HG03342 (cell line): Measurements from ENCODE around the gene DDI1.
A peak's percentile ranks its signal among the peaks of the same experiment; 100 is the strongest.
"Not testable (repeated sequence)": the region's sequence is repeated elsewhere in the genome, so short reads cannot be mapped to it uniquely, and the experiment has no call there.

Experiments used
- ATAC-seq: cut with Tn5 transposase; IDR thresholded peaks from one replicate; pipeline ENCODE4 v1.9.1; 2021; ENCODE audit warnings: mild to moderate bottlenecking, moderate library complexity; ENCODE audit not compliant: unreplicated experiment

Gene DDI1

DNA sequence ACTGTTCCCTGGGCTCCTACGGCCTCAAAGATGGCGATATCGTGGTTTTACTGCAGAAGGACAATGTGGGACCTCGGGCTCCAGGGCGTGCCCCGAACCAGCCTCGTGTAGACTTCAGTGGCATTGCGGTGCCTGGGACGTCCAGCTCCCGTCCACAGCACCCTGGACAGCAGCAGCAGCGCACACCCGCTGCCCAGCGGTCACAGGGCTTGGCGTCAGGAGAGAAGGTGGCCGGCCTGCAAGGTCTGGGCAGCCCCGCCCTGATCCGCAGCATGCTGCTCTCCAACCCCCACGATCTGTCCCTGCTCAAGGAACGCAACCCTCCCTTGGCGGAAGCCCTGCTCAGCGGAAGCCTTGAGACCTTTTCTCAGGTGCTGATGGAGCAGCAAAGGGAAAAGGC is 555 bp downstream of the DDI1 start:
- ATAC-seq: no peak

DNA sequence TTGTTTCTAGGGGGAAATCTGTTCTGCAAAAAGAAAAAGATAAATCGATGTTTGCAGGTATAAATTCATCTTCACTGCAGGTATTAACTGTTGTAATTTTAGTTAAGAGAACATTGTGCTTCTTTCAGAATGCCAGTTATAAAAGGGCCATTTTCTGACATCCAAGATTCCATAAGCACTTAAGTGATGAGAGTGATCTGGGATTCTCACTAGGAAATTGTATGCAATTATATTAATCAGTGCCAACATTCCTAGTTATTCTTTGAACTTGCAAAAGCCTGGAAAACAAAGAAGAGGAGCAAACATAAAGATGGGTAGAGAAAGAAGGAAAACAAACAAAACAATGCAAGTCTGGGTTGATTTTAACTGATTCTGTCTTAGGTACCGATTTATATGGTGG is 5.4 kb downstream of the DDI1 start:
- no peak for ATAC-seq

DNA sequence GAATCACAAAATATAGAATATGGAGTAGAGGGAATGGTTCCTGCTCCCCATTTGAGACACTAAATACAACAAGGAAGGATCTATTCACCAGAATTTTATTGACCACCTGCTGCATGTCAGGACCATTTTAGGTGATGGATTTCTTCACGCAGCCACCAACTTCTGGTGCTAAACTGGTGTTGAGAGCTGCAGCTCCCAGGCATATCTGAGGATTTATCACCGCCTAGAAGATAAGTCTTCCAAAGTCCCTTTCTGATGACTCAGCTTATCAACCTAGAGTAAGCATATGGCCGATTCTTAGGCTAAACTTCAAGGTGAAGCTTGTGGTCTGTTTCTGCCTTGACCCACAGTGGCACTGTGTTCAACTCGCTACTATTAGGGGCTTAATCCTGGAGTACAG is 6.7 kb downstream of the DDI1 start:
- ATAC-seq: no peak

DNA sequence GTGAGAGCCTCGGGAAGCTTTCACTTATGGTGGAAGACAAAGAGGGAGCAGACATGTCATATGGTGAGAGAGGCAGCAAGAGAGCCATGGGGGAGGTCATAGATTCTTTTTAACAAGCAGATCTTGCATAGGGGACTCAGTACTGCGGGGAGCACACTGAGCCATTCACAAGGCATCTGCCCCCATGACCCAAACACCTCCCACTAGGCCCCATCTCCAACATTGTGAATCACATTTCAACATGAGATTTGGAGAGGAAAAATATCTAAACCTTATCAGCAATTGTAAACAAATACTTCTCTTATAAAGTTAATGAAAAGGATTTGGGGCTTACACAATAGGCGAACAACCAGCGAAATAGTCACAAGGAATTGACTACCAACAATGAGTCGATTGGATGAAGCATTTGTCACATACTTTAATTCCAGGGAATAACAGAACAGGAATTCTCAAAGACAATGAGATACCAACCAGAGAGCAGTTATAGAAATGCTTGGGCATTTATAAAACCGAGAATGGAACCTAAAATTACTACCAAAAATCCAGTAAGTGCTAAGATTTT is 7.3 kb downstream of the DDI1 start:
- no peak for ATAC-seq

DNA sequence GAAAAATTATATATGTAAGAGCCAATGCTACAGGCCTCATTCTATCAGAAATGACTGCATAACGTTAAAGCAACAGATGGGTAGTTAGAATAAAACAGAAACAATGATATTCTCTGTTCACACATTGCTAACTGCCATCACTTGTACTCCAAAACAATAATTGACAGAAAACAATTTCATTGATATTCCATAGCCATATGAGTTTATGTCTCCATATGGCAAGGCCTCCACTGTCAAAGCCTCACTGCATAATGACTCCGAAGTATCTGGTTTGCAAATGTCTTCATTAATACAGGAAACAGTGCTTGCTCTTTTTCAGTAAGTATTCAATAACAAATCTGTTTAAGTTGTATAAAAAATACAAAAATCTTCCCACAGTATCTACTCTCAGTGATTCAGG is 9.9 kb downstream of the DDI1 start:
- no peak for ATAC-seq

DNA sequence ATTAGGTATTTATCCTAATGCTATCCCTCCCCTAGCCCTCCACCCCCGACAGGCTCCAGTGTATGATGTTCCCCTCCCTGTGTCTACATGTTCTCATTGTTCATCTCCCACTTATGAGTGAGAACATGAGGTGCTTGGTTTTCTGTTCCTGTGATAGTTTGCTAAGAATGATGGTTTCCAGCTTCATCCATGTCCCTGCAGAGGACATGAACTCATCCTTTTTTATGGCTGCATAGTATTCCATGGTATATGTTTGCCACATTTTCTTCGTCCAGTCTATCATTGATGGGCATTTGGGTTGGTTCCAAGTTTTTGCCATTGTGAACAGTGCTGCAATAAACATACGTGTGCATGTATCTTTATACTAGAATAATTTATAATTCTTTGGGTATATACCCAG is 10.4 kb downstream of the DDI1 start:
- ATAC-seq: not testable (repeated sequence)

DNA sequence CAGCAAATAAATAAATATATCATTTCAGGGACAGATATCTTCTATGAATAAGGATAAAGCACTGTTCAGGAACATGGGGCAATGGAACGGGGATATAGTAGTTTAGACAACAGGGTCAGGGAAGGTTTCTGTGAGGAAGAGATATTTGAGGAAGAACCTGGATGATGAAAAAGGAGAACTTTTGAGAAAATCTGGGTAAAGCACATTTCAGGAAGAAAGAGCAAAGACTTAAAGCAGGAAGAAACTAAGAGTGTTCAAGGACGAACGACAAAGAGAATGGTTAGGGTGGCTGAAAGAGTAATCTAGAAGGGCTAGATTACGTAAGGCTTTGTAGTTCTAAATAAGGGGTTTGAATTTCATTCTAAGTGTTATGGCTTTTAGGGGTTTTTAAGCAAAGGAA is 12.7 kb downstream of the DDI1 start:
- no peak for ATAC-seq

DNA sequence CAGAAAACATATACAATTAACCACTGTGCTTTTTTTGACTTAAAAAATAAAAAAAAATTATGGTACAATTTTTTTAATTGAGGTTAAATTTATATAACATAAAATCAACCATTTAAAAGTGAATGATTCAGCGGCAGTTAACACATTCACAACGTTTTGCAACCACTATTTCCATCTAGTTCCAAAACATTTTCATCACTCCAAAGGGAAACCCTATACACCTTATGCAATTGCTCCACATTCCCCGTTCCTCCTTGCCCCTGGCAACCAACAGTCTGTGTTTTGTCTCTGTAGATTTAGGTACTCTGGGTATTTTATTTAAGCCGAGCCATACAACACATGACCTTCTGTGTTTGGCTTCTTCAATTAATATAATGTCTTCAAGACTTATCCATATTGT is 15.3 kb downstream of the DDI1 start:
- ATAC-seq: no peak

DNA sequence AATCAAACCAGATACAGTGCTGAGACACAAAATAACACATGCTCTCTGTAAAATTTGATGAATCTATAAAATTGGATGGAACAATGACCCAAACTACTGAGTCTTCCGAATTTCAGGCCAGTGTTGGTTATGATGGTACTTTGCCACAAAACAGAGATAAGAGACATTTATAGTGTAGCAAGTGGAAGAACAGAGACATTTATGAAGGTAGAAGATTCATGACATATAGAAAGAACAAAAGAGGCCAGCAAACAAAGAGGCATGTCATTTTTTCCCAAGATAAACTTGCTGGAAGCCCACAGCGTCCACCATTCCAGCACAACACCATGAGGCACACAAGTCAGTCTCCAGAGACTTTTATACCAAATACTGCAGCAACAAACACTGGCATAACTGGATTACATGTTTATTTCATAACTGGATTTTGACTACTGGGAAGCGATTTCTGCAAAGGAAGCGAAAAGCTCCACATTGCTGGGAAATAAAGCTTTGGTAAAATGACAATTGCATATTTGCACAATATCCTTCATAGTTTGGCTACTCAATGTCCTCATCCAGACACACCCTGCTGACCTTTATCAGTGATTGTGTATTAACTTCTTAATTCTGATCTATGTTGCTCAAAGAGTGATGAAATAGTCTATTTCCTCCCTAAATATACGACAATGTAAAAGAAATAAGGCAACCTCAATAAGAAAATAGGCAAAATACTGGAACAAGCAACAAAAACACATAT is 17.5 kb downstream of the DDI1 start:
- ATAC-seq: no peak

DNA sequence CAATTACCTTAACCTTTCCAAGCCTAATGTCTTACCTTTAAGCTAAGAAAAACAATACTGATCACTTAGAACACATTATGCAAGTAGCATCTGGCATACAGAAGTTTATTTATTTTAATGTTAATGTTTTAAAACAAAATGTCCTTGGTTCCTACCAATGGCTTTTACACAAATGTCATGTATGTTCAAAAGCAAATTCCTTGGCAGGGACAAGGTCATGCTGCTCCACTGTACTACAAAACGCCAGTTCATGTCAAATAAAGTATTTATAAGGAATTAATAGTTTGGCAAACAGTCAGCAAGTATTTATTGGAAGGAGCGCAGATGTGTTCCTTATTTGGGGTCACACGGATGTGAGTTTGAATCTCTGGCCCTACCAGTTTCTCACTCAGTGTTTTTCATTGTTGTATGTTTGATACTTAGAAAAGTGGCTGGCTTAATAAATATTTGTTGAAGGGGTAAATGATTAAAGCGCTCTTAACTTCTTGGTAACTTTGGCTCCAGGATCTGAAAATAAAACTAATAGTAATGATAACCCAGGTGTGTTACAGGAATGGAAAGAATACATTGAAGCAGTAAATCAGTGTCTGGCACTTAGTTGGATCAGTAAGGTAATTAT is 18.6 kb downstream of the DDI1 start:
- no peak for ATAC-seq

DNA sequence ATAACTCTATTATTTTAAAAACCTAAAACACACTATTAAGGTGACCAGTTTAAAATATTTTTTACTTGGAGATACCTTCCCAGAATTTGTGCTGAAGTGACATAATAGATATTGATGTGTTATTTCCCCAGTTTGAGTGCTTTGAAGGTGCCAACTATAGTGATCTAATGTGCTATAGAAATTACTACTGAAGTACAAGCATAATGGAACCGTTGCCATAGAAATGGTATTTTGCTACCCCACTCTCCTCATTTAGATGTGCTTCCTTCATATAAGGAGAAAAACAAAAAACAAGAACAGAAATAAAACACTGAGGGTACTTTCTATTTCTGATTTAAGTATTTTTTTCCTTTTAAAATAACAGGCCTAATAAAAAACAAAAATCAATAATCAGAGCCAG is 19.2 kb downstream of the DDI1 start:
- ATAC-seq: no peak

DNA sequence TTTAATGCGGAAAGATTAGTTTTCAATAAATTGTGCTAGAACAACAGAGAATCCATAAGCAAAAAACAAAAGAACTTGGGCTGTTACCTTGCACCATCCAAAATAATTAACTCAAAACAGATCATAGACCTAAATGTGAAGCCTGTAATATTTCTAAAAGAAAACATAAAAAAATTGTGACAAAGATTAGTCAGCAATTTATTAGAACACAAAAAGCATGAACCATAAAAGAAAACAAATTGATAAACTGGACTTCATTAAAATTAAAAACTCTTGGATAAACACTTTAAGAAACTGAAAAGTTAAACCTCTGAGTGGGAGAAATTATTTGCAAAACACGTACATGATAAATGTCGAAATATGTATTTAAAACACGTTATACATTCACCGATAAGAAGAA is 21.5 kb downstream of the DDI1 start:
- ATAC-seq: no peak

DNA sequence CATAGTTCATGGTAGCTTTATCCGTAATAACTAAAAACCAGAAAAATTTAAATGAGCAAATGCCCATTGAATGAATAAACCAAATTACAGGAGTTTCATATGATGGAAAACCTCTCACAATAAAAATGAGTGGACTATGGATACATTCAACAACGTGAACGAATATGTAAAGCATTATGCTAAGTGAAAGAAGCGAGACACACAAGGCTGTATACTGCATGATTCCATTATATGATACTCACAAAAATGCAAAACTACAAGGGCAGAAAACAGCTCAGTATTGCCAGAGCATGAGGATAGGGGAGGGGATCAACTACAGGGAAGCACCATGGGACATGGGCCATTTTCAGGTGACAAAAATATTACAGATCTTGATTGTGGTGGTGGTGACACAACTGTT is 22.2 kb downstream of the DDI1 start:
- ATAC-seq: no peak

DNA sequence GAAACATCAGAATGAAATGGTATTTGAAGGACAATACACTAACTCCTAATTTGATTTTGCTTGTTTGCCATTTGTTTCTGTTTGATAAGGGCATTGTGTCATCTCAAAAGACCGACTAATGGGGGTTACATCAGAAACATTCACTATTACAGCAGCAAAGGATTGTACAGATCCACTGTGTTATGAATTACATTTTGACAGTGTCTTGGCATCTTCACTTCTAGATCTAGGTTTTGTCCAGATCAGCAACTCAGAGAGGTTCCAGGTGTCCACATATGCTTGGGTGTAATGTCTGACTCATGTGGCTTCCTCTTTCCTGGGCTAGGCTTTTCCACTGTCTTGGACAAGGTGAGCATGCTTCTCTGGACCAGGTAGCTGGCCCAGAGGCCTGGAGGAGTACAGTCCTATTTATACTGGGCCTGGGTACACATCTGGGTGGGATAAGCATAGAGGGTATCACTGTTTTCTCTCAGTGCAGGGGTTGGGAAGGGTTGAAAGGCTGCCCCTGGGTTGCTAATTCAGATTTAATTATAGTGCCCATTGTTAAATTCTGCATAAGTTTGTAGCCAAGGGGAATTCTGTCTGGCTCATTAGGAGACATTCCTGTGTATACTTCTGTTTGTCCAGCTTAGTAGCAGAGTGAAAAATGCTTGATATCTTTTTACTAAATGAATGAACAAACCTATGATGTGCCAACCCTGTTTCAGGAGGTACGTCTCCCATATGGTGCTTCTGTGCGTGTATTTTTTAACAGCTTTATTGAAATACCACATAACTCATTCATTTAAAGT is 23.8 kb downstream of the DDI1 start:
- ATAC-seq: no peak

DNA sequence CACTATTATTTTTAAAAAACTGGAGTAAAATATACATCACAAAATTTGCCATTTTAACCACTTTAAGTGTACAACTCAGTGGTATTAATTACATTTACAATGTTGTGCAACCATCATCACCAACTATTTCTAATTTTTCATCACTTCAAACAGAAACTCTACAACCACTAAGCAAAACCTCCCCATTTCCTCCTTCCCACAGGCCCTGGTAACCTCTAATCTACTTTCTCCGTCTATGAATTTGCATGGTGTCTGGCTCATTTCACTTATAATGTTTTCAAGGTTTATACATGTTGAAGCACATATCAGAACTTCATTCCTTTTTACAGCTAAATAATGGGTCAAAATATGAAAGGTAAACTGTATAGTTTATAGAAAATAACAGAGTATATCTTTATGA is 24.4 kb downstream of the DDI1 start:
- ATAC-seq: no peak

DNA sequence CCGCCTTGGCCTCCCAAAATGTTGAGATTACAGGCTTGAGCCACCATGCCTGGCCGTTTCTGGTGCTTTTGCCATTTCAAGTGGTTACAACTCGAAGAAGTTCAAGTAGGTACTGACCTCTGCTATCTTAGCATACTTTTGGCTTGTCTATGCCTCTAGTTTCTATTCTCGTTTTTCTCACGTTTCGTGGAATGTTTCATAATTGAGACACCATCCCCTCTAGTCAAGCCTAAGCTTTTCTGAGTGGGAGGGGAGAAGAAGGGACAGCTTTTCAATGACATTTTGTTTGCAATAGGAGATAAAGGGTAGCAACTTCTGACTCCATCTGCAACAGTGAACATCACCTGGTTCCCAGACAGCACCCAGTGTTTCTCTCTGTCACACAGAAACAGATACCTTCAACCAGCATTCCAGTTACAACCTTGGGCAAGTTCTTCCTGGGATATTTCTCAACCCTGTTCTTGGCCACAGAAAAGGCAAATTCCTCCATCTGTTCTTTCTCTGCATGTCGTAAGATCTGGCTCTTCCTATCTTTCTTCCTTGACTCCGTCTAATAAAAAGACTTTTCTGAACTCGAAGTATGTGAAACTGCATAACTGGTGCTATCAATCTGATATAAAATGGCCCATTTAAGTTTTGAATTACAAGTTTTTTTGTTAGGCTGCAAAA is 25.5 kb downstream of the DDI1 start:
- no peak for ATAC-seq

DNA sequence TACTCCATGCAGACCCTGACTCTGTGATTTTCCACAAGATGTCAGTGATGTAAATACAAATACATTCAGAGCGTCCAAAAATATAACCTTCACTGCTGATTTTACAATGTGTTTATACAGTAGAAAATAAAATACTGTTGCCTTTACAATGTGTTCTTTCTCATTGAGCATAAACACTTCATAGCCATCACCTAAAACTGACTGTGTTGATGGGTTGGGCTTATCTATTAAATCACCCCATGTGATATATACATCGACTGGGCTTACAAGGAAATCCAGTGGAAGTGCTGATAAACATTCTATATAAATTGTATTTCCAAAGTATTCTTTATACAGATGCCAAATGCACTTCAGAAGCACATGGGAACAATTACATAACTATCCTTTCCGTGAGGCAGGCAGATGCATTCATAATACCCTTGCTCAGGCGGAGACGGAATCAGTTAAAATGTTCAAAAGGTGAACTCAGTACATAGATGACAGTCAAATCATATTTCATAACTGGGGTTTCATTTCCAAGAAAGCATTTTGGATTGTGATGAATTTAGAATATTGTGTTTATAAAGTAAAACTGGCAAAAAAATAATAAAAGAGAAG is 27.7 kb downstream of the DDI1 start:
- ATAC-seq: no peak

DNA sequence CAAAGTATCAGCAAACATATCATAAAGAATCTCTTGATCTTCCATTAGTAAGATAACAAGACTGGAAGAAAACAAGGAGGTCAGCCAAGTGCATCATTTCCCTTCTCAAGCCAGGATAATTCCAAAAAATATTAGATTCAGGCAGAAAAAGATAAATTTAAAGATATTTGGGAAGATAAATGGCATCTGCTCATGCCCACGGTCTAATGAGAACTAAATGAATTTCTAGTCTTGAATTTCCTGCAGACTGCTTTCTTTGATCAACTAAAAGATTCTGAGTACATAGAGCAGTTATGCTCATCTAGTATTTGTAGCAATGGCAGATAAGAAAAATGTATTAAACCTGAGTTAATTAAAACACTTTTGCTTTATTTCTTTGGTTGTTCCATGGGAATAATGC is 31.1 kb downstream of the DDI1 start:
- no peak for ATAC-seq

DNA sequence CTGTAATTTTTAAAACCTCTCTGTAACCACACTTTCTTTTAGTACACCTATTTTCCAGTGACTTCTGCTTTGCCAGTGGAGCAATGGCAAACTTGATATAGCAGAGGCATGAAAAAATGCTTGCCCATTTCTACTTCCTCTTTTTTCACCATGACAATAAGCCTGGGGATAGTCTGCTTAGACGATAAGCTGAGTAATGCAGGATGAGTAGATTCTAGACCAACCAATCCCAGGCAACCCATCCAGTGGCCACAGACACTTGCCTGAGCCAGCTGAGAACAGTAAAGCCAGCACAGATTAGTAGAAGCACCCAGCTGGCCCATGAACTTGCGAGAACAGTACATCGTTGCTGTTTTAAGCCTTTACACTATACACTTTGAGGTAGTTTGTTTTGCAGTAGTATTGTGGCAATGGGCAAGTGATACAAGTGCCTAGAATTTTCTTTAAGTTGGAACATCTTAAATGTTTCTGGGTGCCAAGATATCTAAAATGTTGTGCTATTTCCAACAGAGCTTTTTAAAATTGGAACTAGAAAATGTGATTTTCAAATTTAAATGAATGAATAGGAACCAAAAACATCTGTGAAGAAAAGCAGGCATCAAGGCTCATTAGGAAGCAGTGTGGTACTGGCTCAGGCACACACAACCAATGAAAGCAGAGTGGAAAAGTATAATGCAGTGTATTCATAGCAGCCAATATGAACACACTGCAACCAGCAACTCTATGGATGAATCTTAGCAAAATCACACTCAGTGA is 37.7 kb downstream of the DDI1 start:
- ATAC-seq: peak; percentile 93

DNA sequence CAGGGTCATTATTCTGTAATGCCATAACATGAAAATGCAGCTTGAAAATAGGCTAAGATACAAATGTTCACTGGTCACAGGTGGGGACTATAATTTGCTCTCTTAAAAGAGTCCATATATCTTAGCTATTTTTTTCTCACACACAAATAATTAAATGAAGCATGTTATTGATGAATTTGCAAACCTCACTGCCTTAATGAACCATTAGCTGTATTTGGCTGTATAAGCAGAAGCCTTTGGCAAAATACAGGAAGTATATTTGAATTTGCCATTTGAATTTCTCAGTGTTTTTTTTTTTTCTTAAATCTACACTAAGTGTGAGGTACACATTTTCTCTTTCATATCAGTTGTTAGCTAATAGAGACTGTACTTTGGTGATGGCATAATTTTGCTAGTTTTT is 38.7 kb downstream of the DDI1 start:
- no peak for ATAC-seq
